ENCODE measurements around the gene TMEM247.
"Not testable (repeated sequence)": the region's sequence is repeated elsewhere in the genome, so short reads cannot be mapped to it uniquely, and the experiment has no call there.

The TMEM247 gene

DNA sequence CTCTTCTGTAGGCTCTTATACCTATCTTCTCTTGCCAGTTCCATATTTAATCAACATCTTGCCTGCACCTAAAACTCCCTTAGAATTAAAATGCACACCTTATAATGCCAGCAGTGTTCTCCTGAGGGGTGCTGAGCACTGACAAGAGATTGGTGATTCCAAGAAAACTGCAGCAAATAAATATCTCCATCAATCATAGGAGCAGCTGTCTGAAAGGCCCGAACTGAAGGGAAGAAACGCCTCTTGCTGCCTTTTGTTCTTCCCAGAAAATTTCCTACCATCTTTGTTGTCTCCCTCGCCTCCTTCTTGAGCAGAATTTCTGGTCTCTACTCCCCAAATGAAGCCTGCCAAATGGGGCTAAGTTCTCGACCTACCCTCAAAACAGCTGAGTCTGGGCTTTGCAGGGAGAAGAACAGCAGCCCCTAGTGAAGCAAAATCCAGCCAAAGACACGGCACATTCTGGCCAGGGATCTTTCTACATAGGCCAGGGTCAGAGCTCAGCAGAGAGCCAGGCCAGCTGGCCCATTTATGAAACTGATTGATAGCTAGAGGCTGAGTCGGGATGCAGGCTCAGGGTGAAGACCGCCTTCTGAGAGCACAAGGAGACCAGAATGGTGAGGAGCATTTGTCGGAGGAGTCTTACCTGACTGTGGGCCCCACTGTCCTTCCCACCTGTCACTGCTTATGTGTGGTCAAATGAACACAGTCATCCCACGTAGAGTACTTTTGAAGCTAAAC is 20.4 kb upstream of the TMEM247 start:
- no peak for DNase-seq (ENCODE audit: low read depth)

DNA sequence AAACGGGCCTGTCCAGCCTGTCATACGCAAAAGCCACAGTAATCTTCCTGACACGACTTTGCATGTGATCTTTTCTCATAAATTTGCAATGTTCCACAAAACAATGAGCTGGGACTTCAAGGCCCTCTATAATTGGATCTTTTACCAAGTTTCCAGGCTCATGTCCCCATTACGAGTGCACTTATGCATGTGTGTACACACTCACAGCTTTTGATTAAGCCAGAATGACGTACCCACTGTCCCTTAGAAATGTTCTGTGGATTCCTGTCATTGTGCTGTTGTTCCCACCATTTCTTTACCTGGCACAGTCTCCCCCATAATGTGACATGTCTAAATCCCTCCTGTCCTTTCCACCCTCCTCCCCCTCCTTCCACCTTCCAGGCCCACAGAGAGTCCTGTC is 19.7 kb upstream of the TMEM247 start:
- DNase-seq (ENCODE audit: low read depth), result no peak

DNA sequence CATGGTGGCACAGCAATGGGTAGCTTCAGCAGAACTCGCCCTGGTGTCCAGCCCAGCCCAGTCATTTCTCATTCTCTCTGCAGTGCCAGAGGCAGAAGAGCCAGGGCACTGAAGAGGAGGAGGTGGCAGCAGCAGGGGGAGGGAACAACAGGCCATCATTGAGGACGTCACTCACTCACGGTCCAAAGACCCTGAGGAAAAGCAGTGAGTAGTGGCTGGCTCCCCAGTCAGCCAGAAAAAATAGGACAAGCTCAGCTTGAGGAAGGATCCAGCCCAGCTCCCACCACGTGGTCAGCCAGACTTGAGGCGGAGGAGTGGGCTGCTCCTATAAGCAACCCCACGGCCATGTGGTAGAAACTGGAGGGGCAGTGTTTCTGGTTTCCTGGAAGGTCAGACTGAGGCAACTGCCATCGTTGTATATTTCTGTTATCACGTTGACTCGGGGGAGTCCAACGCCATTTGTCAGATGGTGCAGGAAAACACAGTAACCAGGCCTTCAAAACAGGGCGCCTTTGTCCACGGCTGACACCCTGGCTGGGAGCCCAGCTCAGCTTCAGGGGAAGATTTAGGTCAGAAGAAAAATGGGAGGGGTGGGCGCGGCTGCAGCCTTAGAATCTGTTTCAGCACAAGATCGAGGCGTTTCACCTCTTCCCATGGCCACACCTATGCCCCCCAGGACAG is 19.0 kb upstream of the TMEM247 start:
- no peak for DNase-seq (ENCODE audit: low read depth)

DNA sequence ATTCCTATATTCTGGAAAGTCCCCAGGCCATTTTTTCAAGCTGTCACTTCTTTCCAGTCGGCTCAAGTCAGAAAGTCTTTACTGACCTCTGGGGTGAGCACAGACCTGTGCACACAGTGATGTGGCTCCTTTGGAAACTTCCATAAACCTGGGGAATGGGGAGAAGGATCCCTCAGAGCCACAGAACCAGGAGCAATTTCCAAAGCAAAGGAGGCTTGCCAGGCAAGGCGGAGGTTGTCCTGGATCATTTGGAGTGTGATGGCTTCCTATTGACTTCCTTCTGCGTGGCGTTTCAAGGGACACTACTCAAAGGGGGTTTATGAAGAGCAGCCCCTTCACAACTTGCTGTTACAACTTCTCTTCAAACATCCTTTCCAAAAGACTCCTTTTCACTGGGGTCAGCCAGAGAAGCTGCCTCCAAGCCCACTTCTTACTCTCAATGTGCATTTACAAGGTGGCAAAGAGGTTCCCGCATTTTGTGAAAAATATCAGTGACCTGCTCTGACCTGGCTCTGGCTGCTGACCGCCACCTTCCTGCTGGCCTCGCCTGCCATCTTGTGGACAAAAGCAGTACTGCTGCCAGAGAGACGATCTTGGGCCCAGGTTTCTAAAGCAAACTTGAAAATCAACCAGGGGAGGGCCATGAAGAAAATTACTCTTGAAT is 18.2 kb upstream of the TMEM247 start:
- DNase-seq (ENCODE audit: low read depth), result peak; percentile 67

DNA sequence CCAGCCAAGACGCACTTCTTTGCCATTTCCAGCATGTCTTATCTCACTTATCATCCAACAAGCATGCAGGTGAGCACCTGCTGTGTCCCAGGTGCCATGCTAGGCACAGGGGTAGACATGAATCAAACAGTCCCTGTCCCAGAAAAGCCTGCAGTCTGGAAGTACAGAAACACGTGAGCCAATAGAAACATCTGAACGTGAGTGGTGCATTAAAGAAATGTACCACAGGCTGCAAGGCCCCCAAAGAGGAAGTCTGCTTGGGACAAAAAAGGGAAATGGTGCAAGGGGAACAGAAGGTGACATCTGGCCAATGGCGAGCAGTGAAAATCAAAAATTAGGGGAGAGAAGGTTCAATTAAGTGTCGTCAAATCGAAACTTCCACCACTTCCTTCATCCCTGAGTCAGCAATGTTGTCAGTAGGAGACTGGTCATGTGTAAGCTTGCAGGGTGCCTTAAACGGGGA is 17.6 kb upstream of the TMEM247 start:
- DNase-seq (ENCODE audit: low read depth), result no peak

DNA sequence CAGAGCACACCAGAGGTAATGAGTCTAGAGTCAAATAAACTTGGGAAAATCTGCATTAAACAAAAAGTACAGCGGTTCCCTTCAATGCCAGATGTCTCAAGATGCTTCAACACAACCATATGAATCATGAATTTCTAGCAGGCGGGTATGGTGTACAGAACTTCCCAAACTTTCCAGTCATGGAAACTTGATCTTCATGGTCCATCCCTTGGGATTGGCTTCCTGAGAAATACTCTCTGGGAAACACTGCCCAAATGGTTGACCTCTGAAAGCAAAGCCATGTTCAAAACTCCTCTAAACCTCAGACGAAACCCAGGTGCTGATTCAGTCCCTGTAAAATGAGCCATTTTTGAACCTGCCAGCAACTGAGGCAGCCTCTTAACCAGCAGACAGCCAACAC is 16.4 kb upstream of the TMEM247 start:
- no peak for DNase-seq (ENCODE audit: low read depth)

DNA sequence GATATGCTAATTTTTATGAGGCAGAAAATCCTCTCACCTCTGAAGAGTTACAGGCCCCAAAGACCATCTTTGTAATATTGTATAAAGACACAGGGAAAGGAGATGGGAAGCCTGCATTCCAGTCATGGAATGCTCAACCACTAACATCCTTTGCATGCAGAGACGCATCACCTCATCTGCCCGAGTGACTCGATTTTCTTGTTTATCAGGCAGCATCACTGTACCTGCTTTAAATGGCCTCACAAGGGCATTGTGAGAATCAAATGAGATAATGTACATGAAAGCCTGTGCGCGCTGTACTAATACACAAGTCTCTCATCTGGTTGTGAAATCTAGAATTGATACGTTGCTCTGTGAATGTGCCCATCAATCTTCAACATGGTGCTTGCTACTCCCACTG is 10.2 kb upstream of the TMEM247 start:
- DNase-seq (ENCODE audit: low read depth), result no peak

DNA sequence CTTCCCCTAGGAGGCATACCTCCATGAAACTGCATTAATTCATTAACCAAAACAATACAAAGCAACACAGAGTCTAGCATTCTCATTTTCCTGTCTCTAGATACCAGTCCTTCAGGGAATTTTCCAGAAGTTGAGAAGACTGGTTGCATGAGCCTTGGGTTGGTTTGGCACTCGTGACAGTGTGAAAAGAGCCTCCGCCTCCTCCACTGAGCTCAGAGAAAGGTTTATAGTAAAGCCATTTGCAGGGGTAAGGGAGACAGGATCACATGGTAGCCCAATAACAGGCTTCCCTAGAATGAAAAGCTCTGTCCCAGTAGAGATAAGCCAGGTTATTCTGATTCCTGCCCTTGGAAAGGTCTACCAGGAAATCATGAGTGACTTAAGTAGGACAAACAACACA is 9.7 kb upstream of the TMEM247 start:
- no peak for DNase-seq (ENCODE audit: low read depth)

DNA sequence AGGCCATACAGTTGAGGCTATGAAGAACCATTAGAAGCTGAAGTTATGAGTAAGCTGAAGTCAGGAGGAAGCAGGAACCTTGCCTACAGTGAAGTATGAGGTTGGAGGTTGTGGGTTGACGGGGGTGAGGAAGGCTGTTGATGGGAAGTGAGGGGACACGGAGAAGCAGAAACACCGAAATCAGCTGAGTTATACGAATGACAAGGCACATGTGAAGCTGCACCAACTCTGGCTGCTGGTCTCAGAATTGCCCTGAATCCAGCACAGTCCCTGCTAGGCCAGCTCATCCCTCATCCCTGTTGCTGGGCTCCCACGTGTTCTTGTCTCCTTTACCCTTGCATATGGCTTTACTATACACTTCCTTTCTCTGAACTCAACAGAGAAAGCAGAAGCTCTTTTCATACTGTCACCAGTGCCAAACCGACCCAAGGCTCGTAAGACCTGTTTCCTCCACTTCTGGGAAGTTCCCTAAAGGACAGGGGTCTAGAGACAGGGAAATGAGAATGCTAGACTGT is 9.2 kb upstream of the TMEM247 start:
- DNase-seq (ENCODE audit: low read depth), result no peak

DNA sequence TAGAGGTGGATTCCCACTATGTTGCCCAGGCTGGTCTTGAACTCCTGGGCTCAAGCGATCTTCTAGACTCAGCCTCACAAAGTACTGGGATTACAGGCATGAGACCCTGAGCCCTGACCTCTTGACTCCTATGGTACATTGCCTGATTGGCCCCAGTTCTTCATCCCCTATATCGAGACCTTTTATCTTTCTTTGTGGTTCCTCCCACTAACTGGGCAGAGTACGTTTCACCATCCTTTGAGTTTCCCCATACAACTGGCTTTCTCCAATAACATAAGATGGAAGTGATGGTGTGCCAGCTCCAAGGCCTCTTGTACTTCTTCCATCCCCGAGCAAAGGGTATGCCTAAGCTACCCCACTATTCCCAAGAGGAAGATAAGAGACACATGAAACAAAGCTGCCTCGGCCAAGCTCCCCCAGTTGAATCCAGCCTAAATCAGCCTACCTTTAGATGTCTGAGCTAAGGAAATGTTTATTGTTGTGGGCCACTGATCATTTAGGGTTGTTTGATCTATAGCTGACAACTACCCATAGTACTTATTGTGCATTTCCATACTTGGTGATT is 8.3 kb upstream of the TMEM247 start:
- no peak for DNase-seq (ENCODE audit: low read depth)

DNA sequence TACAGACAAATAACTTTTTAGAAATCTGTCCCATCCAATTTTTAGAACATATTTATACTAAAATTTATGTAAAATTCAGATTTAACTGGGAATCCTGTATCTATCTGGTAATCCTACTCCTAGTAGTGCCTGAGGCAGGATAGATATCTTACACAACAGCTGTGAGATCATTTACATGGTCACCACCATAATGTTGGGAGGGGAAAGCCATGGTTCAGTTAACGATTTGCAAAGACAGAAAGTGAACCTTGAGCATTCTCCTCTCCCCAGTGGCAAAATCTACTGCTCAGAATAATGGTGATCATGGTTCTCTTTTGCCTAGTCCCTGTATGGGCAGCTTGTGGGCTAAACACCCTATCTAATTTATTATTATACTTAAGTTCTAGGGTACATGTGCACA is 7.7 kb upstream of the TMEM247 start:
- DNase-seq (ENCODE audit: low read depth), result no peak

DNA sequence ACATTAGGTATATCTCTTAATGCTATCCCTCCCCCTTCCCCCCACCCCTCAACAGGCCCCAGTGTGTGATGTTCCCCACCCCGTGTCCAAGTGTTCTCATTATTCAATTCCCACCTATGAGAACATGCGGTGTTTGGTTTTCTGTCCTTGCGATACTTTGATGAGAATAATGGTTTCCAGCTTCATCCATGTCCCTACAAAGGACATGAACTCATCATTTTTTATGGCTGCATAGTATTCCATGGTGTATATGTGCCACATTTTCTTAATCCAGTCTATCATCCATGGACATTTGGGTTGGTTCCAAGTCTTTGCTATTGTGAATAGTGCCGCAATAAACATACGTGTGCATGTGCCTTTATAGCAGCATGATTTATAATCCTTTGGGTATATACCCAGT is 7.2 kb upstream of the TMEM247 start:
- DNase-seq (ENCODE audit: low read depth), result not testable (repeated sequence)

DNA sequence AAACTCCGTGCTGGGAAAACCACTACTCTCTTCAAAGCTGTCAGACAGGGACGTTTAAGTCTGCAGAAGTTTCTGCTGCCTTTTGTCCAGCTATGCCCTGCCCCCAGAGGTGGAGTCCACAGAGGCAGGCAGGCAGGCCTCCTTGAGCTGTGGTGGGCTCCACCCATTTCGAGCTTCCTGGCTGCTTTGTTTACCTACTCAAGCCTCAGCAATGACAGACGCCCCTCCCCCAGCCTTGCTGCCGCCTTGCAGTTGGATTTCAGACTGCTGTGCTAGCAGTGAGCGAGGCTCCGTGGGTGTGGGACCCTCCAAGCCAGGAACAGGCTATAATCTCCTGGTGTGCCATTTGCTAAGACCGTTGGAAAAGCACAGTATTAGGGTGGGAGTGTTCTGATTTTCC is 1.9 kb upstream of the TMEM247 start:
- not testable (repeated sequence) for DNase-seq (ENCODE audit: low read depth)

DNA sequence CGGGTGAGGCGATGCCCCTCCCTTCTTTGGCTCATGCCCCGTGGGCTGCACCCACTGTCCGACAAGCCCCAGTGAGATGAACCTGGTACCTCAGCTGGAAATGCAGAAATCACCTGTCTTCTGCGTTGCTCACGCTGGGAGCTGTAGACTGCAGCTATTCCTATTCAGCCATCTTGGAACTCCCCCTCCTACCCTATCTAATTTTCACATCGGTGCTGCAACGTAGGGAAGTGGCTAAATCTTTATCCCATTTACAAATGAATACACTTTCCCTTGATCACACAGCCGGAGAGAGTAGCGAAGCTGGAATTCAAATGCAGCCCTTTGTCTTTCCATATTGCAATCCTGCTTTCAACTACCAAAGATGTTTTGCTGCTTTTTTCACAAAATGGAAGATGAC is 1.4 kb upstream of the TMEM247 start:
- DNase-seq (ENCODE audit: low read depth), result no peak

DNA sequence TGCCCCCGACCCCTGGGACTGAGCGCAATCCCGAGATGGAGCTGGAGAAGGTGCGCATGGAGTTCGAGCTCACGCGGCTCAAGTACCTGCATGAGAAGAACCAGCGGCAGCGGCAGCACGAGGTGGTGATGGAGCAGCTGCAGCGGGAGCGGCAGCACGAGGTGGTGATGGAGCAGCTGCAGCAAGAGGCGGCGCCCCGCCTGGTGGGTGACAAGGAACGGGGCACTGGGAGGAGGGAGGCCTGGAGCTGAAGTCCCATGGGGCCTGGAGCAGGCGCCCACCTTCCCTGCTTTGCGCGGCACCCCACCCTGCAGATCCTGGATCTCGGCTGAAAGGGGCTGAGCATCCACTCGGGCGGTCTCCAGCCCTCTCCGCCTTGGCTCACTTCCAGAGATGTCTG is 1.2 kb downstream of the TMEM247 start:
- DNase-seq (ENCODE audit: low read depth), result no peak

DNA sequence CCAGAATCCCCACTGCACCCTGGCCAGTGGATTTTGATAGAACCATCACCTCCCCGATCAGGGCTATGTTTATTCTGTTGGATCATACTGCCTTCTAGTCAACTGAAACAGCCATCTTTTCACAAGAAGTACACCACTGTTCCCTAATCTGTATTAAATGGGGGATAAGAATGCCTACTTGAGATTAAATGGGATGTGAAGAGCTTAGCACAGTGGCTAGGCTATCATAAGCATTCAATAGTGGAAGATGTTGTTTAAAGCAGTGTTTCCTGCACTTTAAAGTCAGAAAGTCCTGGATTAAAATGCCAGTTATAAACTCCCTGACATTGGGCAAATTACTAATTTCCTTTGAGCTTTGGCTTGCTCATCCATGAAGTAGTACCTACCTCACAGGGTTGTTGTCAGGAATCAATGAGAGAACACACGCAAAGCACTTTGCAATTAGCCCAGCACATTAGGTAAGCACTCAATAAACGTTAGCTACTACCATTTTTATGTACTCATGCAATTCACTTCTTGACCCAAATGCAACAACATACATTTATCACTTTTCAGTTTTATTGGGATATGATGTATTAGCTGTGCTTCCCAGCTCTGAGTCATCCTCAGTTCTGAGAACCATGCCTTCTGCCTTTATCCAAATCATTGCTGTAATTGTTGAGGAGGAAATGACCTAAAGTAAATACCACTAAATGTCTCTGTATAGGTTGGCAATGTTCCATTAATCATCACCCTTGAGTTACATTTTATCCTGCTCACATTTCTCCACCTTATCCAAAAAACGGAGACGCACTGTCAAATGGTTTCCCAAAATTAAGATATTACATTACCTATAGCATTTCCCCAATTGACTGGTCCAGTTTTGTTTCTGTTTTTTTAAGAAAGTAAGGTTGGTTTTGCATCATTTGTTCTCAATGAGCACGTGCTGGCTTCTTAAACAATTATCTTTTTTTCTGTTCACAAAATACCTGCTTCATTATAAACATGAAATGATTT is 2.1 kb downstream of the TMEM247 start:
- DNase-seq (ENCODE audit: low read depth), result no peak

DNA sequence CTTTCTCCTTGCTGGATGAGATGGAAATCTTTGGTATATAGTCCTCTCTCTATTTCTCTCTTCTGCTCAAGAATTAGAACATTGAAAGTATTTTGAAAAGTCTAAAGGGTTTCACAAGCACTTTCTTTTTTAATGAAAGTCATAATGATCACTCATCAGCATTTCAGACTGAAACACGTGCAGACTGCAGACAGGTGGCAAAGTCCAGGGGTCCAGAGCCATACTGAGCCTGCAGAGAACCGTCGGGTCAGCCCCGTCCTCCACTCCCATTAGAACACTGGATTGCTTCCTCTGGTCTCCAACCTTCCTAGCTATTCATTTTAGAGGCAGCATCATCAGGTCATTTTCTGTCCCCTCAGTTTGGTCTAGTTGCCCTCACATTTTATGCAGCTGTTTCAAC is 3.1 kb downstream of the TMEM247 start:
- no peak for DNase-seq (ENCODE audit: low read depth)

DNA sequence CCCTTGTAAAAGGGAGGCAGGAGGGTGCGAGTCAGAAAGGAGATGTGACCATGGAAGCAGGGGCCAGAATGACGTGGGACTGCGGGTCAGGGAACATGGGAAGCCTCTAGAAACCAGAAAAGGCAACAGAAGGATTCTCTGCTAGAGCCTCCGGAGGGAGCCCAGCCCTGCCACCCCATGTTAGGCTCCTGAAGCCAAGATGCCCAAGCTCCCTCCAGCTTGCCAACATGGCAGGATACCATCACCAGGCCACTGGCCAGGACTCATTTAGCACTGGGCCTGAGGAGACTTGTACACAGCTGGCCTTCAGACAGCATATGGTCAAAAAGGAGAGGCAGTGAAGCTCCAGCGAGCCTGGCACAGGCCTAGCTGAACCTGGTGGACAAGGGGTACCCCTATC is 5.6 kb downstream of the TMEM247 start:
- no peak for DNase-seq (ENCODE audit: low read depth)

DNA sequence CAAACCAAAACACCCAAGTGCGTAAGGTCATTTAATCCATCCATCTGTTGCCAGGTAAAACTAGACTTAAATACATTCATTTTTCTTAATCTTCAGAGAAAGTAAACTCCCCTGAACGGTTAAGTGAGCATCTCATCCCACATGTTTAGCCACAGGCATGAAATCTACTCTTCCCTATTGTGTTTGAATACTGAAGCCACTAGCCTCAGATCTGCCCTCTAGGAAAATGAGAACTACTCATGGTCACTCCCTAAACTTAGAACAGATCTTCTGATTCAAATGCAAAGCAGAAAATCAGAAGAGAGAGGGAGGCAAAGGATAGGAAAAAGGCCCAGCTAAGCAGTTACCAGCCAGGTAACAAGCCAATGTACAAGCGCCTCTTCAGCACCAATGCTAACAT is 7.1 kb downstream of the TMEM247 start:
- no peak for DNase-seq (ENCODE audit: low read depth)

DNA sequence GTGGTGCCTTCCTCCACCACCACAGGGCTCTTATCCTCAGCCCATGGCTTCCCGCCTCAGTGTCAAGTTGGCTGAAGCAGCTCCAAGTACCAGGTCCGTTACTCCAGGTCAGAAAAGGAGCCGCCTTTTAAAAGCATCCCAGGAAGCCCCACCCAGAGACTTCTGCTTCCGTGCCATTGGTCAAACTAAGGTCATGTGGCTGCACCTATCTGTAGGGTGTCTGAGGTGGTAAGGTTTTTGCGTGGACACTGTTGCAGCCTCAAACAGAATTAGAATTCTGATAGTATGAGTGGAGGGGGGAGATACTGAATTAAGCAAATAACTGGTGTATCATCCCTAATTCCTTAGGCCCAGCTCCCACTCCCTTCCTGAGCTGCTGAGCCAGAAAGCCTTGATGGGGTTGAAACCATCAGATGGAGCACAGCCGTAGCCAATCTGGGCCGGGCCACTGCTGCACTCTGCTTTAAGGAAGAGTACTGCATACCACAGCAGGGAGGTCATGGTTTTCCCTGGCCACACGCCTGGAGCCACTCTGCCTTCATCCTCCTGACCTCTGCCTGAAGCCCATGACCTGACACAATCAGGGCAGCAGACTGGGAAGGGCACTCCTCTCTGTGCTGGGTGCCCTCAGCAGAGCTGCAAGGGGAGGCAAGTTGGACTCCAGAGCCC is 8.4 kb downstream of the TMEM247 start:
- DNase-seq (ENCODE audit: low read depth), result no peak

DNA sequence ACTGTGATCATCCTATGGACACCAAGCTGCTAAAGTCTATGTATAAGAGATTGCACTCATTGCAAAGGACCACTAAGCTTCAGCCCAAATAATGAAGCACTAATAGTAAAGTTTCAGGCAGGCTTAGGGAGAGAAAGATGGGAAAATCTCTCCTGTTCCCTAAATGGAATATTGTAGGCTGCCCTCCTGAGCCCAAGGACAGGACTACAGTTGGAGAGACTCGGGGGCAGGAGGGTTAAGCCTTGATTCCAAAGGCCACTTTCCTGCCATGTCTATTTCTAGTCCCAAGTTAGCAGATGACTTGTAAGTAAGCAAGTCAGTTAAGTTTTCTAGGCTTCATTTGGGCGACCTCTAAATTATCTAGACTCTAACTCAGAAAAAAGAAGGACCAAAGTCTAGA is 9.0 kb downstream of the TMEM247 start:
- DNase-seq (ENCODE audit: low read depth), result no peak
